Natural killer cell treated with Interleukin-12 subunit alpha and Interleukin-12 subunit beta and Interleukin-15 and Interleukin-18, amount 100 ng/mL, for 72 hours (primary cell): ENCODE data around the gene KCNJ15. TPM values are rescaled to one million over a fixed set of nuclear protein-coding genes. Genes with fewer than 3 reads are reported as not detected.

Experiments
- ATAC-seq, 2 donors: fragments of 150-1000 bp; cut with Tn5 transposase in 1 of 2; sonication (Bioruptor Pico), chemical (Tn5 transposase) in 1 of 2; 2 replicates each; pipeline ENCODE4 v1.10.0; 2021
- DNase-seq: peaks from one replicate; pipeline ENCODE4 v3.0.0; 2022; ENCODE audit warnings: low spot score
- H3K27ac Mint-ChIP-seq, 2 donors: 1 replicate in 1 of 2; 2 replicates in 1 of 2; pipeline ENCODE4 v1.8.0; 2022; ENCODE audit warnings: mixed read lengths in 2 of 2, mild to moderate bottlenecking in 1 of 2, moderate library complexity in 1 of 2
- H3K27me3 Mint-ChIP-seq, 2 donors: 1 replicate in 1 of 2; 2 replicates in 1 of 2; pipeline ENCODE4 v1.8.0; 2022; ENCODE audit warnings: mixed read lengths in 2 of 2
- H3K36me3 Mint-ChIP-seq: one replicate; pipeline ENCODE4 v1.8.0; 2022; ENCODE audit warnings: mixed read lengths
- H3K4me1 Mint-ChIP-seq, 2 donors: 1 replicate in 1 of 2; 2 replicates in 1 of 2; pipeline ENCODE4 v1.8.0; 2022; ENCODE audit warnings: low read depth in 2 of 2, mixed read lengths in 2 of 2, mild to moderate bottlenecking in 1 of 2
- H3K4me3 Mint-ChIP-seq: one replicate; pipeline ENCODE4 v1.8.0; 2022; ENCODE audit warnings: mixed read lengths
- H3K9me3 Mint-ChIP-seq: 2 replicates; pipeline ENCODE4 v1.8.0; 2022; ENCODE audit warnings: mixed read lengths
- total RNA-seq, 2 donors: library from RNA; stranded (reverse); gene quantifications; one replicate each; pipeline ENCODE4 v1.2.3, GENCODE V29; 2022

KCNJ15 gene
- total RNA-seq, 2 donors from 2014 or later, result not detected

GRCh38 chr21:38322311-38322950 lies 65.6 kb downstream of the KCNJ15 start:
- peak in 1 of 2 donors; percentile 7 for ATAC-seq
- no peak overlapping the region for H3K27ac Mint-ChIP-seq

GRCh38 chr21:38323721-38324531 lies 67.1 kb downstream of the KCNJ15 start:
- no peak for ATAC-seq
- Mint-ChIP-seq H3K36me3 (no peaks in the 10 kb centered on the region), H3K27ac (no peak overlapping the region), H3K4me3 (no peak overlapping the region), H3K27me3 (peaks cover 0 to 23% of the 10 kb centered on the region in 2 donors), H3K9me3 (no peaks in the 10 kb centered on the region), H3K4me1 (no peaks in the 10 kb centered on the region)
- no peak for DNase-seq

More at GRCh38 chr21:38322311-38322950, 65.6 kb downstream of the KCNJ15 start:
- Mint-ChIP-seq H3K36me3 (no peaks in the 10 kb centered on the region), H3K4me3 (no peak overlapping the region), H3K9me3 (no peaks in the 10 kb centered on the region), H3K4me1 (no peaks in the 10 kb centered on the region), H3K27me3 (peaks cover 0 to 23% of the 10 kb centered on the region in 2 donors)
- no peak for DNase-seq

GRCh38 chr21:38325216-38325615 lies 68.4 kb downstream of the KCNJ15 start:
- no peaks in the 10 kb centered on the region for H3K9me3 Mint-ChIP-seq
- peaks cover 7 to 21% of the 10 kb centered on the region in 2 donors for H3K27me3 Mint-ChIP-seq
- DNase-seq, result no peak
- no peak overlapping the region for H3K27ac Mint-ChIP-seq
- H3K4me3 Mint-ChIP-seq, result no peak overlapping the region
- no peaks in the 10 kb centered on the region for H3K36me3 Mint-ChIP-seq
- H3K4me1 Mint-ChIP-seq, result no peaks in the 10 kb centered on the region
- ATAC-seq, result no peak

DNA sequence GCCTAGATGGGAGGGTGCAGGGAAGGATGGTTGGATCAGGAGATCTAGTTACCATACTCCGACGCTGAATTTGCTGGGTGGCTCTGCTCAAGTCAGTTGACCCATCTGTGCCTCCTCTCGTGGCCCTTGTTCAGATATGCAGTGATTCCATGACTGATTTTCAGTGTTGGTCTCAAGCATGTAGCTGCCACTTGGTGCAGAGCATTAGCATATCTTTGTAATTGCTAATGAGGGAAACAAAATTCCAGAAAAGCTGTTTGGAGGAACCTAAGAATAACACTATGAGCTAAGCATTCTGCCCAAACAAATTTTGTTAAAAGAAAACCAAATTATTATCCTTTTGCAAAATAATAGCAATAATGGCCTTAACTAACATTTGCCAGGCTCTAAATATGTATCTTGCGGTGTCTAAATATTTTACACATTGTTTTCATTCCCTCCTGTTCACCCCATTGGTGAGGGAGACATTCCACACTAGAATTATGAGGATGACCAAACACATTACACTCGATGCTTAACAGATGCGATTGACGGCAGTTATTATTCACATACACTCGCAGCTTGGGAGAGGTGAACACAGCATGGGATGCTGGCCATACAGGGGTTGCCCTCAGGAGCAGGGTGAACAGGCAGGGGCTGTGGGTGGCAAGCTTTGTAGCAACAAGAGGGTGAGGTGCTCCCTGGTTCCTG lies 69.1 kb downstream of the KCNJ15 start:
- no peak overlapping the region for H3K4me3 Mint-ChIP-seq
- H3K9me3 Mint-ChIP-seq, result no peaks in the 10 kb centered on the region

GRCh38 chr21:38326429-38326828 lies 69.6 kb downstream of the KCNJ15 start:
- DNase-seq (no peak), ATAC-seq (no peak)
- Mint-ChIP-seq H3K27me3 (peaks cover 7 to 17% of the 10 kb centered on the region in 2 donors), H3K4me1 (no peaks in the 10 kb centered on the region), H3K27ac (no peak overlapping the region), H3K4me3 (no peak overlapping the region), H3K9me3 (no peaks in the 10 kb centered on the region), H3K36me3 (no peaks in the 10 kb centered on the region)

More for the DNA sequence above, 69.1 kb downstream of the KCNJ15 start:
- Mint-ChIP-seq H3K27ac (no peak overlapping the region), H3K4me1 (no peaks in the 10 kb centered on the region), H3K27me3 (peaks cover 7 to 19% of the 10 kb centered on the region in 2 donors), H3K36me3 (no peaks in the 10 kb centered on the region)
- no peak for DNase-seq
- ATAC-seq, result no peak

- H3K36me3 Mint-ChIP-seq, result no peaks in the 10 kb centered on the region
Measured at GRCh38 chr21:38326899-38327298, 70.1 kb downstream of the KCNJ15 start.

DNA sequence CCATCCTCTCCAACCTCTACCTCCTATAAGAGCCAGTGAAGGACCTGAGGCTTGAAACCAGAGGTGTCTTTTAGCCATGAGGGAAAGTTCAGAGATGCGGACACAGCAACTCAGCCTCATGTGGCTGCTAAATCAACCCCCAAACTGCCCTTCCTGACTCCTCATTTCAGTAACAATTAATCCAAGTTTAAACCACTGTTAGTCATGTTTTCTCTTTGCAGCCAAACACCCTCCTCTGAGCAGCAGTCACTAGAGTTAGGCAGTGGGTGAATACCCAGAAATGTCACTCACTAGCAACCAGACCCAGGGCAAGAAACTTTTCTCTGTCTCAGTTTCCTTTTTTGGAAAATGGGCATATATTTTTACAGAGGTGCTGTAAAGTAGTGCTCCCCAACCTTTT lies 71.2 kb downstream of the KCNJ15 start:
- no peak overlapping the region for H3K4me3 Mint-ChIP-seq
- DNase-seq (no peak), ATAC-seq (no peak)
- no peak overlapping the region for H3K27ac Mint-ChIP-seq
- no peaks in the 10 kb centered on the region for H3K36me3 Mint-ChIP-seq
- H3K9me3 Mint-ChIP-seq, result no peaks in the 10 kb centered on the region
- no peaks in the 10 kb centered on the region for H3K4me1 Mint-ChIP-seq
- peaks cover 15 to 20% of the 10 kb centered on the region in 2 donors for H3K27me3 Mint-ChIP-seq

More at GRCh38 chr21:38326899-38327298, 70.1 kb downstream of the KCNJ15 start:
- Mint-ChIP-seq H3K4me1 (no peaks in the 10 kb centered on the region), H3K27ac (no peak overlapping the region), H3K27me3 (peaks cover 11 to 17% of the 10 kb centered on the region in 2 donors), H3K4me3 (no peak overlapping the region), H3K9me3 (no peaks in the 10 kb centered on the region)
- ATAC-seq (no peak), DNase-seq (no peak)

- Mint-ChIP-seq H3K4me3 (no peak overlapping the region), H3K27me3 (peaks cover 12 to 20% of the 10 kb centered on the region in 2 donors), H3K4me1 (no peaks in the 10 kb centered on the region), H3K27ac (no peak overlapping the region), H3K36me3 (no peaks in the 10 kb centered on the region), H3K9me3 (no peaks in the 10 kb centered on the region)
- ATAC-seq, result no peak
- DNase-seq, result no peak
Measured at GRCh38 chr21:38329162-38329561, 72.4 kb downstream of the KCNJ15 start.

GRCh38 chr21:38330666-38331065 lies 73.9 kb downstream of the KCNJ15 start:
- Mint-ChIP-seq H3K27ac (no peak overlapping the region), H3K4me1 (no peaks in the 10 kb centered on the region), H3K36me3 (no peaks in the 10 kb centered on the region), H3K27me3 (peaks cover 8 to 20% of the 10 kb centered on the region in 2 donors), H3K9me3 (no peaks in the 10 kb centered on the region), H3K4me3 (no peak overlapping the region)
- ATAC-seq (no peak), DNase-seq (no peak)

- Mint-ChIP-seq H3K36me3 (no peaks in the 10 kb centered on the region), H3K27ac (no peak overlapping the region), H3K4me3 (no peak overlapping the region), H3K9me3 (no peaks in the 10 kb centered on the region), H3K4me1 (no peaks in the 10 kb centered on the region), H3K27me3 (peaks cover 11 to 20% of the 10 kb centered on the region in 2 donors)
- DNase-seq (no peak), ATAC-seq (no peak)
Measured at GRCh38 chr21:38333301-38334272, 76.8 kb downstream of the KCNJ15 start.

DNA sequence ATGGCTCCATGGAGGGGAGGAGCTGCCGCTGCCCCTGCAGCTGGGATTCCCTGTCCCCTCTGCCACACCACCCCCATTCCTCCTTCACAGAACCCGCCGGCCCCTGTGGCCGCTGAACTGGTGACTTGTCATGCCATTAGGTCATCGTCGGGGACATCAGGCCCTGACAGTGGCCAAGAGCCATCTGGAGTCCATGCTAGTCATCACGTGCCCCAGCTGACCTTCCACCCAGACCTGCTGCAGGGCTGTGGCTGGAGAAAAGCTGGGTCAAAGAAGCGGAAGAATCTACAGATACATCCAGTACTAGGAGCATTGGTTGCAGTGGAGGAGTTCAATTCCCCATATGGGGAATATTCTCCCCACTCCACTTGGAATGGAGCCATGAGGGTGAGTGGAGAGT lies 78.1 kb downstream of the KCNJ15 start:
- Mint-ChIP-seq H3K27me3 (peaks cover 11 to 15% of the 10 kb centered on the region in 2 donors), H3K36me3 (no peaks in the 10 kb centered on the region), H3K9me3 (no peaks in the 10 kb centered on the region), H3K4me3 (no peak overlapping the region), H3K4me1 (no peaks in the 10 kb centered on the region), H3K27ac (no peak overlapping the region)
- DNase-seq (no peak), ATAC-seq (no peak)

DNA sequence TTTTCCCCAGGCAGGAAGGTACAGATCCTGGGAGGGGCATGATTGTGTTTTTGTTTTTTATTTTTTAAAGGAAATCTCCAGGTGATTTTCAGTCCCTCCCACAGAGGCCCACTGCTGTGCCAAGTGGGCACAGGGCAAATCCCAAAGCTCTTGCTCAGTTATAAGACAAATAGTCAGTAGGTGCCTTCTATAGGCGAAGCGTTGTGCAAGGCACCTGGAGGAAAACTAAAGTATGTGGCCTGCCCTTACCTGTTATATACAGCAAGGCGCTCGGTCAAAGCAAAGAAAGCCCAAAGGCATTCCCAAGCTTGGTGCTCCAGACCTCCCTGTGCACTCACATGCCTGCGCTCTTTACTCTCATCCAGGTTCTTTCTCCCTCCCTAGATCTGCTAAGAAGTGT lies 81.0 kb downstream of the KCNJ15 start:
- no peak overlapping the region for H3K27ac Mint-ChIP-seq
- no peaks in the 10 kb centered on the region for H3K9me3 Mint-ChIP-seq
- ATAC-seq, result no peak

DNA sequence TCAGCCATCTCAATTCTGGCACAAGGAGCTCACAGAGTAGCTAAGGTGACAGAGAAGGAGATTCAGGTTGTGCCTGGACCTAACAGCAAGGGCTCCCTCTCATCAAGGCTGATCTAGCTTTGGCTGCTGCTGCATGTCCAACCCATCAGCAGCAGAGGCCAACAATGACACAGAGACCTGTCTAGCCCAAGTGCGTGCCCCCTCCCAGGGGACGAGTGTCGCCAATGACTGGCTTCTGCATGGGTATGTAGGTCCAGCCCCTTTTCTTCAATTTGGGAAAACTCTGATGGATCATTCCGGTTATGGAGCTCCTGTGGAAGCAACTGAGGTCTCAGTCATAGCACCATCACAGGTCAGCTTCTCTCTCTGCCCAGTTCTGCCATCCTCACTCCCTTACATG lies 83.3 kb downstream of the KCNJ15 start:
- H3K4me1 Mint-ChIP-seq, result no peaks in the 10 kb centered on the region
- H3K36me3 Mint-ChIP-seq, result no peaks in the 10 kb centered on the region
- peaks cover 0 to 14% of the 10 kb centered on the region in 2 donors for H3K27me3 Mint-ChIP-seq
- no peak for DNase-seq
- no peak overlapping the region for H3K27ac Mint-ChIP-seq
- no peak for ATAC-seq
- no peaks in the 10 kb centered on the region for H3K9me3 Mint-ChIP-seq
- no peak overlapping the region for H3K4me3 Mint-ChIP-seq

More for the DNA sequence above, 81.0 kb downstream of the KCNJ15 start:
- Mint-ChIP-seq H3K27me3 (peaks cover under 1 to 11% of the 10 kb centered on the region in 2 donors), H3K36me3 (no peaks in the 10 kb centered on the region), H3K4me3 (no peak overlapping the region), H3K4me1 (no peaks in the 10 kb centered on the region)
- DNase-seq, result no peak
